HG03039 (cell line): ENCODE results near the gene PLBD2.

ENCODE experiments used
- ATAC-seq: cut with Tn5 transposase; IDR thresholded peaks from one replicate; pipeline ENCODE4 v1.9.1; 2021; ENCODE audit warnings: mild to moderate bottlenecking, moderate library complexity; ENCODE audit not compliant: unreplicated experiment

Gene PLBD2

DNA sequence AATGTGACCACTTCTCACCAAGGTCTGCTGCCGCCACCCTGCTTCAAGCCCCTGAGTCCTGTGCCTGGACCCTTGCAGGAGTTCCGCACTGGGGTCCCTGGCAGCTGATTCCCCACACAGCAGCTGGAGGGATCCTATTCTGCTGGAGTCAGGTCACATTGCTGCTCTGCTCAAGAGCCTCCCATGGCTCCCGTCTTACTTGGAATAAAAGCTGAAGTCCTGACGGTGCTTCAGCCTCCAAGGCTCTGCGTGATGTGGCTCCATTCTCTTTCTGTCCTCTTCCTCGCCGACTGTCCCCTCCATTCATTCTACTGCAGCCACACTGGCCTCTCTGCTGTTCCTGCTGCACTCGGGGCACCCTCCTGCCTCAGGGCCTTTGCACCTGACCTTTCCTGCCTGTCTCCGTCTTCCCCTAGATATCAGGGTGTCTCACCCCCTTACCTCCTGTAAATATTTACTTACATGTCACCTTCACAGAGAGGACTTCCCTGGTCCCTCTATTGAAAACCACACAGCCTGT, 56.2 kb downstream of the PLBD2 start:
- no peak for ATAC-seq

DNA sequence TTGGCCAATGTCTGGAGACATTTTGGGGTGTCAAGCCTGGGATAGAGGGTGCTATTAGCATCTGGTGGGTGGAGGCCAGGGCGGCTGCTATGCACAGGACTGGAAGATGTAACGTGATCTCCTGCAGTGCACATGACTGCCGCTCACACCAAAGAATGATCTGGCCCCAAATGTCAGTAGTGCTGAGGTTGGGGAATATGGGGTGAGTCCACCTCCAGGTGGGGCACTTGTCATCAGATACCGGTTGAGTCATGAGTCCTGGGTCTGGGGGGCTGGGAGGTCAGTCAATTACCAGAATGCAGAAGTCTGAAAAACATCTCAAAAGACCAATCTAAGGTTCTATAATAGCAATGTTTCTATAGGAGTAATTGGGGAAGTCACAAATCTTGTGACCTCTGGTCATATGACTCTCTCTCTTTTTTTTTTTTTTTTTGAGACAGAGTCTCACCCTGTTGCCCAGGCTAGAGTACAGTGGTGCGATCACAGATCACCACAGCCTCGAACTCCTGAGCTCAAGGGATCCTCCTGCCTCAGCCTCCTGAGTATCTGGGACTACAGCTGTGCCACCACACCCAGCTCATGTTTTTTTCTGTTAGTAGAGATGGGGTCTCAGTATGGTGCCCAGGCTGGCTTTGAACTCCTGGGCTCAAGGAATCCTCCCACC, 57.8 kb downstream of the PLBD2 start:
- ATAC-seq: no peak

DNA sequence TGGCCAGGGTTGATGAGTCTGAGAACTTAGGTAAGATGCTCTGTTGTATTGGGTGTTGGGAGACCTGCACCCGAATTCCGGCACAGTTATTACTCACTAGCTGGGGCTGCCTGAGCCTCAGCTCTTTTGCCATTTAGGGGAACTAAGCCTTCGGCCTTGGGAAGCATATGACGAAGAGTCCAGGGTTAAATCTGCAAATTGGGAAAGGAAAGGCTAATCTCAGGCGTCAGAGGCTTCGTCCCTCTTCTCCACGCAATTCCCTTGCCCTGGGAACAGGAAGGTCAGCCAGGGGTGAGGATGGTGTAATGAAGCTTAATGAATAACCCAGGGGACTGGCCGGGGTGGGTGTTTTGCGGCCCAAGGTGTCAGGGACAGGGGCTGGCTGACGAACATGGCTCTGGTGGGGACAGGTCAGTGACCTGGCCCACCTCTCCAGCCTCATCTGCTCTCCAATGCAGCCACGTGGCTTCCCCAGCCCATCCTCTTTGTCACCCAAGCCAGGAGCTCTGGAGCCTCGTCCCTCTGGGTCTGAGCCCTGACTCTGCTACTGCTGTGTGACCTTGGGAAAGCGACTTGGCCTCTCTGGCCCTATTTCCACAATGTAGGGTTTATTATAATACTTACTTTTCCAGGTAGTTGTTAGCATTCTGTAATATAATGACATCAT, 60.0 kb downstream of the PLBD2 start:
- ATAC-seq: no peak

- no peak for ATAC-seq
Observed at GRCh38 chr12:113420996-113421595, 62.7 kb downstream of the PLBD2 start.

DNA sequence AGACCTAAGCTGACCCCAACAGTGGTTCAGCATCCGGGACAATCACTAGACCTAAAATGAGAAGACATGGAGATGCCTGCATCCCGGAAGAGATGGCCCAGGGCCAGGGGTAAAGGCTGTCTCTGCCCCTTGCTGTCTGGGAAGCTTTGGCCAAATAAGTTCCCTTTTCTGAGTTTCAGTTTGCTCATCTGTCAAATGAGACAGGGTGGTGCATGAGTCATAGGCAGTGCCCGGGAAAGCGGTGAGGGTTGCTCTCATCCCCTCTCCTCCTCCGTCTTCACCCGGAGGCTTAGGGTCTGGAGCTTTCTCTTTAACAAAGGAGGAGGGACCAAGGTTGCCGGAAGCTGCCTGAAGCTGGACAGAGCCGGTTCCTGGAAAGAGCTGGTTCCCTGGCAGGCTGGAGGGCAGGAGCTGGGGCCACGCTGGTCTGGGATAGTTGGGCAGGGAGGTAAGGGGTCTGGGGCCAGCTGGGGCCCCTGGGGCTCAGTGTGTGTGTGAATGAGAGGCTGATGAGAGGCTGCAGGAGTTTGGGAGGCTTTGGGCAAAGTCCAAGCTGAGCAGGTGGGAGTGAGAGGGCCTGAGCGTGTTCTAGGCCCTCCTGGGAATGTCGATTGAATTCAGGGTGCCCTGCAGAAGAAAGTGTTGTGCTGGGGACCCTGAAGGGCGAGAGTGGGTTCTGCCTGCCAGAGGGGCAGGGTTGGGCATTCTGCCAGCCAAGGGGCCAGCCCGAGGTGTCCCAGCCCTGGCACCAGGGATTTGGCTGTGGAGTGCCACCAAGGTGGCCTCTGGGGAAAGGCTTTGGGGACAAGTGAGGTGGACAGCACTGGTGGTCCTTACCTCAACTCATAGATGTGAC, 63.9 kb downstream of the PLBD2 start, which contains the start of gene SDSL:
SDSL (plus strand) TSS at position 351 of the 856 bp plus-strand sequence. CDS start 5,603 bp downstream, outside the sequence.
- peak; percentile 83 for ATAC-seq

GRCh38 chr12:113422886-113423669, 64.7 kb downstream of the PLBD2 start:
- ATAC-seq: no peak

DNA sequence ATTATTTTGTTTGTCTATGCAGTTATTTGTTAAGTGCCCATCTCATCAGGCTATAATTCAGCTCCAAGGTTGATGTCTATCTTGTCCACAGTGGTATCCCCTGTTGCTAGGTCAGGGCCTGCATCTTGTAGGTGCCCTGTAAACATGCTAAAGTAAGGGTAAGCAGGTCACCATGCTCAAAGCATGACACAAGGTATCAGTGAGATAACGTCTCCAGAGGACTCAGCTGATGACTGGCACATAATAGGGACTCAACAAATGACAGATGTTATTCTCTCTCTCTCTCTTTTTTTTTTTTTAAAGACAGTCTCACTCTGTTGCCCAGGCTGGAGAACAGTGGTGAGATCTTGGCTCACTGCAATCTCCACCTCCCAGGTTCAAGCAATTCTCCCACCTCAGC, 66.1 kb downstream of the PLBD2 start:
- no peak for ATAC-seq

- ATAC-seq: no peak
Observed at GRCh38 chr12:113424915-113425823, 66.8 kb downstream of the PLBD2 start.

DNA sequence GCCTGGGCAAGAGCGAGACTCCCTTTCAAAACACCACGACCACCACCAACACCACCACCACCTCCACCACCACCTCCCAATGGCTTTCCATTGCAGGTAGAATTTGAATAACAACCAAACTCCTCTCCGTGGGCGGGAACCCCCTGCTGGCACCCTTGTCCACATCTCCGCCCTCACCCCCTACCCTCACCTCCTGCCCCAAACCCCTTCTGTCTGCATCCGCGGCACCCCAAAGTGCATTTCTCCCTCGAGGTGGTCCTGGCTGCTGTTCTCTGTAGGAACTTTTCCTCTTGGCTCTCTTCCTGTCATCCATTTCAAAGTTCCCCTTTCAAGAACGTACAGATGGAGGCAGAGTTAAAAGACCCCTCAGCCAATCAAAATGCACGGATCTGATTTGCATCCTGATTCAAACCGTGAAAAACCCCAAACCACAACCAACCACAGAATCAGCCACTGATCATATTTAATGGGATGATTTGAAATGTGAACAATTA, 67.6 kb downstream of the PLBD2 start:
- no peak for ATAC-seq

DNA sequence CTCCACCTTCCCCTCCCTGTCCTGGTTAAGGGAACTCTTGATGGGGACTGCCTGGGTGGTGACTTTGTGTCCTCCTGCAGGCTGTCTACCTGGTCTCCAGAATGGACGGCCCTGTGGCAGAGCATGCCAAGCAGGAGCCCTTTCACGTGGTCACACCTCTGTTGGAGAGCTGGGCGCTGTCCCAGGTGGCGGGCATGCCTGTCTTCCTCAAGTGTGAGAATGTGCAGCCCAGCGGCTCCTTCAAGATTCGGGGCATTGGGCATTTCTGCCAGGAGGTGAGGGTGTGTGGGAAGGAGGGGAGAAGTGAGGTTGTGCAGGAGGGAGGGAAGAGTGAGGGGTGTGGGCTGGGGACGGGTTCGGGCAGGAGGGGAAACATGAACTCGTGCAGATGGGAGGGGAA, 69.5 kb downstream of the PLBD2 start:
- no peak for ATAC-seq

- ATAC-seq: no peak
Observed at GRCh38 chr12:113428482-113428881, 70.1 kb downstream of the PLBD2 start.

- no peak for ATAC-seq
Observed at GRCh38 chr12:113432986-113433385, 74.6 kb downstream of the PLBD2 start.

DNA sequence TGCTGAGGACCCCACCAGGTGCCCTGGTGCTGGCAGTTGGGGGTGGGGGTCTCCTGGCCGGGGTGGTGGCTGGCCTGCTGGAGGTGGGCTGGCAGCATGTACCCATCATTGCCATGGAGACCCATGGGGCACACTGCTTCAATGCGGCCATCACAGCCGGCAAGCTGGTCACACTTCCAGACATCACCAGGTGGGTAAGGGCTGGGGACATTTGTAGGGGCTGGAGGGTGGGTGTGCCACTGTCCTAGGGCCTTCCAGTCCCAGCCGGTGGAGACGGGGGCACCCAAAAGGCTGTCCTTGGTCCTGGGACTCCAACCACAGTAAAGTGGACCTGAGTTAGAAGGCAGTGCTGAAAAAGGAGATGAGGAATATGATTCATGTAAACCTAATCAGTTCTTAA, 77.0 kb downstream of the PLBD2 start:
- no peak for ATAC-seq

DNA sequence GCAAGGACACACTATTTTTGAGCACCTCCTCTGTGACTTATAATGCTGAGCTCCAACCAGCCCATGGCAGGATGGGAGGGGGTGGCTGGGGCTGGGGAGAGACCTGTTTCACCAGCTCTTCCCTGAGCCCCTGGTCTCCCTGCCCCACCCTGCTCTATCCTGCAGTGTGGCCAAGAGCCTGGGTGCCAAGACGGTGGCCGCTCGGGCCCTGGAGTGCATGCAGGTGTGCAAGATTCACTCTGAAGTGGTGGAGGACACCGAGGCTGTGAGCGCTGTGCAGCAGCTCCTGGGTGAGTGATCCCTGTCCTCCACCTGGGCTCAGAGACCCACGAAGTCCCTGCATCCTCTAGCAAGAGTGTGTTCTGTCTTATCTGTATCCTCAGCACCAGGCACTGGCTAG, 78.2 kb downstream of the PLBD2 start:
- ATAC-seq: no peak

DNA sequence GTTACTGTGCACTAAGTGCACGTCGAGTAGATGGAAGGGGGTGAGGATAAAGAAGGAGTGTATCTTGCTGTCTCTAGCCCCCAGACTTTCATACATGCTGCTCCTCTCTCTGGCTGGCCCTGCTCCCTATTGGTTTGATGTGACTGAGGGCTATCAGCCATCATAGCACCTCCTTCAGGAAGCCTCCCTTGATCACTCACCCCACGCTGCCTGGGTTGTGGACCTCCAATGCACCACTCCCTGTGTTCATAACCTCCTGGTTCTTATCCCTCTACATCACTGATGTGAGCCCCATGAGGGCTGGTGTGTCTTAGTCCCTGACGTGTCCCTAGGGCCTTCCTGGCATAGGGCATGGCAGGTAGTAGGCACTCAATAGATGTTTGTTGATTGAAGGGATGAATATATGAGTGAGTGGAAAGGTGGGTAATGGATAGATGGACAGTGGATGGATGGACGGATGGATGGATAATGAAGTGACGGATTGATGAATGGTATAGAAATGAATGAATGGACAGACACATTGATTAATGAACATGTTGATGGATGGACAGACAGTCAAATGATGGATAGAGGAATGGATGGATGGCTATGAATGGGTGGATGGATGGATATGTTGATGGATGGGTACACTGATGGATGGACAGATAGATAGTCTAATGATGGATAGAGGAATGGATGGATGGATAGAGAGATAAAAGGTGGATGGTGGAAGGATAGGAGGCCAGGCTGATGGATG, 78.8 kb downstream of the PLBD2 start:
- no peak for ATAC-seq

DNA sequence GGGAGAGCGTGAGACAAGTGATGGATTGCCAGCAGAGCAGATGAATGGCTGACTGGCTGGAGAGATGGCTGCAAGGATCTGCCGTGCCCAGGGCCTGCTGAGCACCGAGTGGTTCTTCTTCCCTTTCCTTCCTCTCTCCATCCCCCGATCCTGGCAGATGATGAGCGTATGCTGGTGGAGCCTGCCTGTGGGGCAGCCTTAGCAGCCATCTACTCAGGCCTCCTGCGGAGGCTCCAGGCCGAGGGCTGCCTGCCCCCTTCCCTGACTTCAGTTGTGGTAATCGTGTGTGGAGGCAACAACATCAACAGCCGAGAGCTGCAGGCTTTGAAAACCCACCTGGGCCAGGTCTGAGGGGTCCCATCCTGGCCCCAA, 79.3 kb downstream of the PLBD2 start:
- no peak for ATAC-seq

GRCh38 chr12:113438523-113439300, 80.3 kb downstream of the PLBD2 start:
- ATAC-seq: no peak

DNA sequence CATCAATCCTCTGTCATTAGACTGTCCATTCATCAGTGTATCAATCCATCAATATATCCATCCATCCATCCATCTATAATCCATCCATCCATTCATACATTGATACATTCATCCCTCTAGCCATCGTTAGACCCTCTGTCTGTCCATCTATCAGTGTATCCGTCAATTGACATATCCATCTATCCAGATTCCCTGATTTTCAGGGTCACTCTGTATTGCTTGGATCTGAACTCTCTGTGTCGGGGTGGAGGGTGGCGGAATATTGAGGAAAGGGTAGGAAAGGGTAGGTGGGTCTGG, 80.9 kb downstream of the PLBD2 start:
- no peak for ATAC-seq
